ENCODE measurements around the gene BAIAP2L1.

- TF ChIP-seq GATA2 (IDR thresholded peaks at IDR 0.05; ENCODE audit: low read depth, low read length) (no peak), GATA3 (IDR thresholded peaks at IDR 0.05; ENCODE audit: low read depth, low read length) (no peak)
Observed at GRCh38 chr7:98387131-98387530, 13.8 kb downstream of the BAIAP2L1 start.
